Bronchial epithelial cell (primary cell): Measurements from ENCODE around the gene PAIP2B. TPM values are rescaled to one million over a fixed set of nuclear protein-coding genes. Genes with fewer than 3 reads are reported as not detected.
A peak's percentile ranks its signal among the peaks of the same experiment; 100 is the strongest.
"Not testable (repeated sequence)": the region's sequence is repeated elsewhere in the genome, so short reads cannot be mapped to it uniquely, and the experiment has no call there.

ENCODE experiments used
- DNase-seq: peaks from one replicate; pipeline ENCODE4 v3.0.0-alpha.2; 2010; ENCODE audit warnings: low read depth
- FAIRE-seq: peaks from 2 replicates; lab custom pipeline; 2011; peaks lifted over from hg19 to GRCh38; lab: Jason Lieb, UNC
- H3K27me3 ChIP-seq: 2 replicates; pipeline ENCODE4 v1.5.1; 2011; ENCODE audit warnings: low read length; ENCODE audit not compliant: control insufficient read depth, insufficient read depth
- H3K36me3 ChIP-seq: 2 replicates; pipeline ENCODE4 v1.5.1; 2011; ENCODE audit warnings: low read length; ENCODE audit not compliant: control insufficient read depth, insufficient read depth
- H3K4me3 ChIP-seq: 2 replicates; pipeline ENCODE4 v1.5.1; 2011; ENCODE audit warnings: mild to moderate bottlenecking, low read depth, low read length, control low read depth
- total RNA-seq: library from RNA; depleted of rRNA; stranded (reverse); fragments of >200 nt; gene quantifications from 2 replicates; pipeline ENCODE4 v1.2.1, GENCODE V29; 2014
- TF ChIP-seq, protein P1 (sequence below): IDR thresholded peaks from 2 replicates; pipeline ENCODE4 v1.5.1; 2011; ENCODE audit warnings: mild to moderate bottlenecking, moderate library complexity, low read length, control low read depth, inconsistent platforms; ENCODE audit not compliant: insufficient read depth, severe bottlenecking

The PAIP2B gene
- total RNA-seq, 1 donor from 2014 or later, result 1.3 TPM

GRCh38 chr2:71191570-71191943, 35.3 kb downstream of the PAIP2B start:
- no peaks in the 10 kb centered on the region for H3K36me3 ChIP-seq
- no peak overlapping the region for H3K4me3 ChIP-seq
- DNase-seq (no peak), FAIRE-seq (peak; percentile 72)
- TF ChIP-seq, protein P1, sequence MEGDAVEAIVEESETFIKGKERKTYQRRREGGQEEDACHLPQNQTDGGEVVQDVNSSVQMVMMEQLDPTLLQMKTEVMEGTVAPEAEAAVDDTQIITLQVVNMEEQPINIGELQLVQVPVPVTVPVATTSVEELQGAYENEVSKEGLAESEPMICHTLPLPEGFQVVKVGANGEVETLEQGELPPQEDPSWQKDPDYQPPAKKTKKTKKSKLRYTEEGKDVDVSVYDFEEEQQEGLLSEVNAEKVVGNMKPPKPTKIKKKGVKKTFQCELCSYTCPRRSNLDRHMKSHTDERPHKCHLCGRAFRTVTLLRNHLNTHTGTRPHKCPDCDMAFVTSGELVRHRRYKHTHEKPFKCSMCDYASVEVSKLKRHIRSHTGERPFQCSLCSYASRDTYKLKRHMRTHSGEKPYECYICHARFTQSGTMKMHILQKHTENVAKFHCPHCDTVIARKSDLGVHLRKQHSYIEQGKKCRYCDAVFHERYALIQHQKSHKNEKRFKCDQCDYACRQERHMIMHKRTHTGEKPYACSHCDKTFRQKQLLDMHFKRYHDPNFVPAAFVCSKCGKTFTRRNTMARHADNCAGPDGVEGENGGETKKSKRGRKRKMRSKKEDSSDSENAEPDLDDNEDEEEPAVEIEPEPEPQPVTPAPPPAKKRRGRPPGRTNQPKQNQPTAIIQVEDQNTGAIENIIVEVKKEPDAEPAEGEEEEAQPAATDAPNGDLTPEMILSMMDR, result no peak
- peaks cover 2% of the 10 kb centered on the region for H3K27me3 ChIP-seq

- H3K4me3 ChIP-seq, result no peak overlapping the region
- no peaks in the 10 kb centered on the region for H3K36me3 ChIP-seq
- peaks cover 2% of the 10 kb centered on the region for H3K27me3 ChIP-seq
- TF ChIP-seq, protein P1, result peak; percentile 18
- DNase-seq (peak; percentile 25), FAIRE-seq (no peak)
Observed at GRCh38 chr2:71190656-71191569, 36.0 kb downstream of the PAIP2B start.

DNA sequence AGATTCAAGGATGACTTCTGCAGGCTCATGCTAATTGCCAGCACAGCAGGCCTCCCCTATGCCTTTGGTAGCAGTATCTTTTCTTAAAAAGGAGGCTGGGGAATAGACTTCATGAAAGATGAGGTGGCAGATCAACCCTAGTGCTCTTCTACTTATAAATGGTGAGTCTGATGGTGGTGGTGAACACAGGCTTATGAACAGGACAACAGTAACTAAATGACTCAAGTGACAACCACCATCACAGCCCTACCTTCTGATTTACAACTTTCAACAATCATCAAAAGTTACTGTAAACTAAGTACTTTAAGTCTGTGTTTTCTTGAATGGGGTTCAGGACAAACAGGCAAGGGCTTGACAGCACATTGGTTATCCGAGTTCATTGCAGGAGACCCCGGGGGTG, 39.3 kb downstream of the PAIP2B start:
- FAIRE-seq, result no peak

GRCh38 chr2:71186973-71187372, 39.9 kb downstream of the PAIP2B start:
- DNase-seq (no peak), FAIRE-seq (no peak)
- Histone ChIP-seq H3K36me3 (no peaks in the 10 kb centered on the region), H3K4me3 (no peak overlapping the region), H3K27me3 (peaks cover 2% of the 10 kb centered on the region)
- TF ChIP-seq, protein P1, result no peak

More for the DNA sequence above, 39.3 kb downstream of the PAIP2B start:
- Histone ChIP-seq H3K27me3 (peaks cover 2% of the 10 kb centered on the region), H3K36me3 (no peaks in the 10 kb centered on the region), H3K4me3 (no peak overlapping the region)
- TF ChIP-seq, protein P1, result no peak
- DNase-seq, result no peak

DNA sequence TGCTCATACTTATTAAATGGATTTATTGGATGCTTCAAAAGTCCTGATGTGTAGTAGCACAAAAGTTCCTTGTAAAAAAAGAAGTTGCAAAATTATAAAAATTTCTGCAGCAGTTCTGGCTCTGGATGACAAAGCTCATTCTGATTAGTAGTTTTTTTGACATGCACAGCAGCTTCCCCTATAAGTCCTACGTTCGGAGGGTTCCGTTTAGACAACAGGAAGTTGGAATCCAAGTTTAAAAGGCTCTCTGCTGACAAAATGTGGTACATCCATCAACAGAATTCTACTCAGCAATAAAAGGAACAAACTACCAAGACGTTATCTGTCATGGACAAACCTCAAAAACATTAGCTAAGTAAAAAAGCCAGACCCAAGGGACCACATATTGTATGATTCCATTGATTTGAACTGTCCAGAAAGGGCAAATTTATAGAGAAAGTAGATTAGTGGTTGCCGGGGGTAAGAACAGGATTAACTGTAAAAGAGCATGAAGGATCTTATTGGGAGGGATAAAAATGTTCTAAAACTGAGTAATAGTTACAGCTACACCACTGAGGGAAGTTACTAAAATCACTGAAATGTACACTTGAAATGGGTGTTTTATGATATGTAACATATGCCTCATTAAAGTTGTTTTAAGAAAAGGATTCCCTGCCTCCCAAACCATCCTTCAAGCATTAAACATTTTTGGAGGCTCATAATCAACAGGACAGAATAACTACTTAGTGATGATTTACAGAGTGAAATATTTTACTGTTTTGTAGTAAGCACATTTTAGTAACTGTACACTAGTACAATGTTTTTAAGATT, 43.4 kb downstream of the PAIP2B start:
- H3K36me3 ChIP-seq, DNase-seq, H3K4me3 ChIP-seq, H3K27me3 ChIP-seq, FAIRE-seq: not testable (repeated sequence)

- H3K4me3 ChIP-seq, result no peak overlapping the region
- no peaks in the 10 kb centered on the region for H3K27me3 ChIP-seq
- FAIRE-seq, result no peak
- DNase-seq, result no peak
- H3K36me3 ChIP-seq, result no peaks in the 10 kb centered on the region
- TF ChIP-seq, protein P1, result no peak
Observed at GRCh38 chr2:71181316-71181715, 45.6 kb downstream of the PAIP2B start.

GRCh38 chr2:71178836-71179235, 48.1 kb downstream of the PAIP2B start:
- not testable (repeated sequence) for H3K27me3 ChIP-seq, H3K36me3 ChIP-seq, DNase-seq, FAIRE-seq, H3K4me3 ChIP-seq
